Mammary epithelial cell (primary cell): Measurements from ENCODE around the gene PRKD1.

Experiments used
- CTCF ChIP-seq, 2 donors: IDR thresholded peaks in 1 of 2; conservative IDR thresholded peaks in 1 of 2; 2 replicates each; pipeline ENCODE4 v1.5.1; 2011 to 2012; ENCODE audit warnings: inconsistent platforms in 2 of 2, low read length in 2 of 2, mild to moderate bottlenecking in 2 of 2, control low read depth in 1 of 2, low read depth in 1 of 2; ENCODE audit not compliant: insufficient read depth in 1 of 2; ENCODE audit errors: extremely low read depth in 1 of 2
- EZH2 ChIP-seq: IDR thresholded peaks from 2 replicates; pipeline ENCODE4 v1.6.1; 2012; ENCODE audit warnings: low read length, inconsistent platforms, borderline replicate concordance

GRCh38 chr14:29687071-29687765 lies 240.4 kb downstream of the PRKD1 start:
- TF ChIP-seq CTCF (conservative IDR thresholded peaks at IDR 0.05 in 1 of 2, IDR thresholded peaks at IDR 0.05 in 1 of 2; ENCODE audit: extremely low read depth in 1 of 2, insufficient read depth in 1 of 2, low read depth in 1 of 2, low read length in 2 of 2) (no peak), EZH2 (no peak)
